ENCODE results near the gene LAMA2.

LAMA2 gene

DNA sequence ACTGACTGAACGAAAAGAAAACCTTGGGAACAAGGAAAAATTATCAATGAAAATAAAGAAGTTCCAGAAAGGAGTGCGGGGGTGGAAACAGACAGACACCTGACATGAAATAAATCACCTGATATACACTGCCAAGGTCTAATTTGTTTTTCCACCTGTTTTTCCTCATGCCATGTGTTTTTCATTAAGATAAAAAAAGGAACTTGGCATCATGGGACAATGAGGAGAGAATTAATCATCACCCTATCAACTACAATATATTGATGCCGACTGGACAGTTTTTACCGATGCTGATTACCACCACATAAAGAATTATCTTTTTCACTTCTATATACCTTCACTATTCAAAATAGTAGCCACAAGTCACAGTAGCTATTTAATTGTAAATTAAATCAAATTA is 593.9 kb downstream of the LAMA2 start:
- no peak for DNase-seq

DNA sequence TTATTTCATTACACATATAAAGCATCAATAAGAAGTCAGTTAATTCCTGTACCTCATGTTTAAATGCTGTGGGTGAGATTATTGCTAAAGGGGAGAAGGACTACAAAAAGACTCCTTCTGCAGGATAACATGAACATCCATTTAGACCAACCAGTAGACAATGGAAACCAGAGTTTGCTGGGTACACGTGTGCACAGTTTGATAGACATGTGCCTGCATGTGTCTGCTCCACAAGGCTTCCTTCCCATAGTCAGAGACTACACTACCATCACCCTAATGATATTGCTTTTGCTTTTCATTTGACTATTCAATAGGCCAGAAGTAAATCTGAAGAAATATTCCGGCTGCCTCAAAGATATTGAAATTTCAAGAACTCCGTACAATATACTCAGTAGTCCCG is 595.4 kb downstream of the LAMA2 start:
- no peak for DNase-seq

DNA sequence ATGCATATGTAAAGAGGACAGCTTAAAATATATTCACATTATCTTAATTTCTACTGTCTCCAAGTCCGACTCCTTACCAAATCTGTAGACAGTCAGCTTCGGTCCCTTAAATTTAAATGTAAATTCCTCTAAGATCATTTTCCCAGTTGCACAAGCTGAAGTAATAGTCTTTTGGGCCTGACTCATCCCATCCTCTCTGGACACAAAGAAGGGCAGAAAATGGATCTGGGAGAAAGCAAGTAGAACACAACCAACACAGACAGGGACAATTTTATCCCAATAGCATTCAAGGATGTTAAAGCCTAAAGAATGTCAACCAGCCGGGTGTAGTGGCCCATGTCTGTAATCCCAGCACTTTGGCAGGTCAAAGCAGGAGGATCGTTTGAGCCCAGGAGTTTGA is 598.8 kb downstream of the LAMA2 start:
- DNase-seq: no peak

DNA sequence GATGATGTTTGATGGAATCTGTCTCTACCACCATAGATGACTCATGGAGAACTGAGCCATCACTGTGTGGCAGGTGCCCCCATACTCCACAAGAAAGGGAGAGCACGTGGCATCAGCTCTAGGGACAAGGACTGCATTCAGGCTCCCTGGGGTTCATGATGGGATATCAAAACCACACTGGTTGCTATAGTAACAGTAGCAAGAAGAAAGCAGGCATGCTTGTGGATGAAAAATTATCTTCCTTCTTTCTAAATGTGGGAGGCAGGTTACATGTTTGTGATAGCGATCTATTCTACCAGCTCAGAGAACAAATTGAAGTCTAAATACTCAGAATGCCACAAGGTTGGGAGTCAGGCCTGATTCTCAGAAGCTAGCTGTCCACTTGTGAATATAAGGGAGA is 602.8 kb downstream of the LAMA2 start:
- DNase-seq: no peak

DNA sequence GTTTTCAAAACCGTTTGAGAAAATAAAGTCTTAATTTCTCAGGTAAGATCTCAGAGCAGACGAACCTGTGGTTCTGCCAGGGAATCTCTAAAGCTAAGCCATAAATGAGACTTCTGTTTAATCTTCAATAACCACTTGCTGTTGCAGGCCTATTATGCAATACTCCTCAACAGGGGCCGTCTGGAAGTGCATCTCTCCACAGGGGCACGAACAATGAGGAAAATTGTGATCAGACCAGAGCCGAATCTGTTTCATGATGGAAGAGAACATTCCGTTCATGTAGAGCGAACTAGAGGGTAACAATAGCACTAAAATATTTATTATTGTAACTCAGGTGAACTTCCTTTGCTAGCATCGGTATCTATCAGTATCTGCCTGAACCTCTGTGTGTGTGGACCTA is 603.4 kb downstream of the LAMA2 start:
- no peak for DNase-seq

DNA sequence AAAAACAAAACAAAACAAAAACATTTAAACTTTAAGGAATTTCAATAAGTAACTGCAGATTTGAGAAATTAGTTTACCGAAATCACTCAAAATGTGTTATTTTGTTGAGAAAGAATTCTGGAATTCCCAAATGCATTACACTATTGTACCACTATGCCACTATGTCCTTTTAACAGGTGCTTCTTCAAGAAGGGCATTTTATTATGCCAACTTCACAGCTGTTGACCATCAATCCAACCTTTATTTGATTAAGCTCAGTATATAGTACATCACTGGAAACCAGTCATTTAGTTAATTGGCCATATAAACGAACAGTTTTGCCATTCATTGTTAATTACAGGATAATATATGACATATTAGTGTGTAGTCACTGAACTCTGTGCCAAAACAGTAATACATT is 605.4 kb downstream of the LAMA2 start:
- no peak for DNase-seq

DNA sequence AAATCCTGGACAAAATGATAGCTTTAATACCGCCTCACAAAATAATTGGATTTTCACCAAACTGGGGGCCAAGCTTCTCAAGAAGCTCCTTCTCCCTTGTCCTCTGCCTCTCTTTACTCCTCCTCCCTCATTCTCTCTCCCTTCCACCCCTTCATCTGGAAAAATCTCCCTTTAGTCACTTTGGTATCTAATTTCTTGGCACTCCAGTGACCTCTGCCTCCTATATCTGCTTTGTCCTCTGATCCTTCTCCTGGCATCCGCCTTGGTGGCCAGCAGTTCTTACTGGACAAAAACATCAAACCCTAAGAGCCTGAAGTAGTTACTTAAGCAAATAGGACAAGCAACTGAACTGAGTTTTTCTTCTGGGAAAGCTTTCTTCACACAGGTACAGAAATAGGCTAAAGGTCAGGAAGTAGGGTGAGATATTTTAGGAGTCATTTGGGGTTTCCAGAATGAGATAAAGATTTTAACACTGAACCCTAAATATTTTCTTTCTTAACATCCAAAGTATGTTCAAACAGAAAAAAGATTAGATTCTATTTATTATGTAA is 606.4 kb downstream of the LAMA2 start:
- no peak for DNase-seq

DNA sequence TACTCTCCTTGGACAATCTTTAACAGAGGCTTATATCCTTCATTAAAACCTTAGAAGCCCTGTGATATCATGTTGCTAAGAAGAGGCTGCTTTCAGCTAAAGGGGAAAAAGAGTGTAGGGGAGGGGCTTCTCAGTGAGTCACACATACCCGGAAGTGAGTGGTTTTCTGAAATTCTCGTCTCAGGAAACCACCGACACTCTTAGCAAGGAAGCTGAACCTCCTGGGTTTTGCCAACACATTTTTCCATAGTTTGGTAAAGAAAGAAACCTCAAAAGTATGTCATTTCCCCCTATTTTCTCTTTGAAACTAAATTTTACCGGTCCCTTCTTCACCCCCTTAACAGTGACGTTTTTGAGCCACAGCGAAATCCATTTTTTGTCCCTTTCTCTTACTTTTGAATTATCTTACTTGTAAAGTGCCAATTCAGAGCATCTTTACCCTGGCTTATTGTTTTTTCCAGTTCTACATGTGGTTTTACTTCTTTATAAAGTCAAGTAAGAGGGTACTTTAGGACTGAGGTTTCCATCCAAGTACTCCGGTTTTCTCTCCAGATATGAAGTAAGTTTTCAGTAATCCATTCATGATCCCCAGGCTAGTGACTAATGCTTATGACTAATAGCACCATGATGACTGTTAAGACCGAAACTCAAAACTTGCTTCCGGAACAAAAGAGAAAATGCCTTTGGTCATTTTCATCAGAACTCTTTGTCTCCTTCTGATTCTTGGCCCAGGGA is 607.8 kb downstream of the LAMA2 start:
- no peak for DNase-seq

DNA sequence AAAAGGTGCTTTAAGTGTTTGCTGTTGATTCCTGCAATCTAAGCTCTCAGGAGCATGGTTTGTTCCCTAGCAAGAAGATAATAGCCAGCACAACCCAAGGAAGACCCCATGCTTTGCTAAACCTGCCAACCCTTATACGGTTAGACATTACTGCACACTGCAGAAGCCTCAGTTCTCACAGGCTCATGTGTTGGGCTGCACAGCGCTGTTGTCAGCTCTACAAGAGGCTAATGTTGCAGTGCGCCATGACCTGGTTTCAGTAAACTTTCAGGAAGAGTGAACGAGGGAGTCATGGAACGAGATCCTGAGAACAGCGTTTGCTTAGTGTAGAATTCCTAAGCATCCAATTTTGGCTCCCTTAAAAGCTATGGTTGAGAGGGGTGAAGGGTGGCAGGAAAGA is 608.5 kb downstream of the LAMA2 start:
- no peak for DNase-seq

DNA sequence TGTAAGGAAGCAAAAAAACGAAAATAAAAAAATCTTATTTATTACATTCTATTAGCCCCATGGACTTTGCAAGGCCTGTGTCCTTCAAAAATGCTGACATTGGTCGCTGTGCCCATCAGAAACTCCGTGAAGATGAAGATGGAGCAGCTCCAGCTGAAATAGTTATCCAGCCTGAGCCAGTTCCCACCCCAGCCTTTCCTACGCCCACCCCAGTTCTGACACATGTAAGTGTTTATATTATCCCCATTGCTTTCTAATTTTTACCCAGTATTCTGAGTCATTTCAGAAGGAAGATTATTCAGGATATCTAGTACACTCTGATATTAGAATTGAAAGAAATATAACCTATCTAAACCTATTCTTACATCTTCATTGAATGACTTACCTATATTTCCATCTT is 609.3 kb downstream of the LAMA2 start:
- DNase-seq: no peak

DNA sequence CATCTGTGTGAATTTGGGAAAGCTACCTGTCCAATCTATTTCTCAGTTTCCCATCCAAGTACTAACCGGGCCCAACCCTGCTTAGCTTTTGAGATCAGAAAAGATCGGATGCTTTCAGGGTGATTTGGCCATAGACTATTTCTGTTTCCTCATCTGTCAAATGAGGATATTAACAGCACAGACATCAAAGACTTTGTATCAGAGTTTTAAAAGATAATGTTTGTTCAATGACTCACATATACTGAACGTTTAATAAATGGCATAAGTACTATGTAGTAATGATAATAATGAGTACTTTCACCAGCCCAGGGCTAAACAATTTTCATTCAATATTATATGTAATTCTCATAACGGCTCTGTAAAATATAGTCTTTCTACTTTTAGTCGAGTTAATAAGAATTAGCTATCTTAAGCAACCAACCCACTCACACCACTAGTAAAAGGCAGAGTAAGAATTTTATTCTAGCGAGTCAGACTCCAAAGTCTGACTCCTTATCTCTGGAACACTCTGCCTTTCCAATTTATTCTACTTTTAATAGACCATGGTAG is 610.5 kb downstream of the LAMA2 start:
- no peak for DNase-seq

DNA sequence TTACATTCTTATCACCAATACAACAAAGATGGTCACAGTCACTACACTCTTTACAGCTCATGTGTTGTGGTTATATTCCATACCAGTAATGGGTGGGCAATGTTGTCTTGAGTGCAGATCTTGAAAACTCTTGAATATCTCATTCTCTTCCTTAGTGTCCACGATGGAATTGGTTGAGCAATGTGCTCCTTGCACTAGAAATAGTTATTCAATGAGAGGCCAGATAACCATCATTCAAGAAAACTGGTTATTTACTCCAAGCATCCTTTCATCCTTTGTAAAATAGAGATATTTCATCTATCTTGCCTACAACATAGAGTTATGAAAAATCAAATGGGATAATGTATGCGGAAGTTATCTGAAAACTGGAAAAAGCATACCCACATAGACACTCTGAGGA is 611.2 kb downstream of the LAMA2 start:
- DNase-seq: no peak

DNA sequence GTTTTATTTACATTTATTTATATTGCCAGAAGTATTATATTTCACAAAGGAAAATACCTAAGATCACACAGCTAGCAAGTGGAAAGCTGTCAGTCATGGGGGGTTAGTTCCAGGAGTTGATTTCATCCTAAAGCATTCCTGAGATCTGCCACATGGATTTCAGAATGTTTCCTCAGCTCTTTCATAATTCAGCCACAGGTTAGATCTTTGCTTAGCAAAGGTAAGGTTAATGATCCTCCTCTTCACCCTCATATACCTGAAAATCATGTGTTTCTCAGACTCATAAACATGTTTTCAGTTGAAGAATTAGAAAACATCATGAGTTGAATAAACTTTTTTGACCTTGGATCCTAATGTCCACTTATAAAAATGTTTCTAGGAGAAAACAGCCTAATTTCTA is 611.6 kb downstream of the LAMA2 start:
- DNase-seq: no peak

DNA sequence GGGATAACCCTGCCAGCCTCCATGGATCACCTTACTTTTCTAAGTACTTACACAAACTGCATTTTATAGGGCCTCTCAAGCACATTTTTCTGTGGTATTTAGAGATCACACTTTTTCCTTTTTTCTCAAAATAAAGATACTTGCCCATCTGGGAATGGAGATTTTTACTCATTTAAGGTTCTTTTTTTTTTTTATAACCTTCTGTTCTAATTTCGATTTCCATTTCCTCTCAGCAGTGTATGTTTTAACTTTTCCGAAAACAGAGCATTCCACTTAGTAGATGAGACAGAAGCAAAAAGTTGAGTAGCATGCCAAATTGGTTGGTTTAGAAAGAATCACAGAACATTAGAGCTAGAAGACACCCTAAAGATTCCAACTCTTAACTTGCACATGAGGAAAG is 612.7 kb downstream of the LAMA2 start:
- DNase-seq: no peak

DNA sequence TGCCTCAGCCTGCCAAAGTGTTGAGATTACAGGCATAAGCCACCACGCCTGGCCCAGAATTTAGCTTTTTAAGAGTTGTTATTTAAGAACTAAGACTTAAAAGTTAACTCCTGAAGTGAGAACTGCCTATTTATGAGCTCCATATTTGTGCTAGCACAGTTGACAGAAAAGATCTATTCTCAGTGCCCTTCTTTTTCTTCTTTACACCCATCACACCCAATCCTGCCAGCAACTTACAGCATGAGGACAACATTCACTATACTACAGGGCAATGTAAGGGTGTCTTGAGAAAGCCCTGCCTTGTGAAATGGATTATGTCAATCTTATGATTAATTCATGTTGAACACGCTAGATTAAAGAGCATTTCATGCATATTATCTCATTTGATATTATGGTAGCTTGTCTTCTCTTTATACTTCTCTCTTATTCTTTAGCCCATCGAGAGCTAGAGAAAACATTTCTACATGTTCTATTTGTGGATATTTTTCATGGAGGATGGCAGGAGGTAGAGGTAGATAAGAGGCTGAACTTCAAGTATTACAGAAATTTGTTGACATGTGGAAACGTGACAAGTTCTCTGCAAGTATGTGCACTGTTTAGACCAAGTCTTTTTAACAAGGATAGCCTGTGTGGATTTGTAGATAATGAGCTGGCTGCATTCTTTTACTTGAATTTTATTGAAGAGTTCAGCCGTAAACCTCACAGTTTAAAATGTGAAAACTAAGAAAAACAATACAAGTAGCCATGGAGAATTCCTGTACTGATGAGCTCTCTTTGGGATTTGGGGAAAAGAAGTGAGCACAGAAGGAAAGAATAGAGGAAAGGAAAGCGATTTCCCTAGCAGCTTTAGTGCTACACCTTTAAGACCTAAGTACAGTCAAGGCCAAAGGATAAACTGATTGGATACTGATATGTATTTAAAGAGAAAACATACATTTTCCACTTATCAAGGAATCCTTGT is 614.8 kb downstream of the LAMA2 start:
- DNase-seq: no peak

DNA sequence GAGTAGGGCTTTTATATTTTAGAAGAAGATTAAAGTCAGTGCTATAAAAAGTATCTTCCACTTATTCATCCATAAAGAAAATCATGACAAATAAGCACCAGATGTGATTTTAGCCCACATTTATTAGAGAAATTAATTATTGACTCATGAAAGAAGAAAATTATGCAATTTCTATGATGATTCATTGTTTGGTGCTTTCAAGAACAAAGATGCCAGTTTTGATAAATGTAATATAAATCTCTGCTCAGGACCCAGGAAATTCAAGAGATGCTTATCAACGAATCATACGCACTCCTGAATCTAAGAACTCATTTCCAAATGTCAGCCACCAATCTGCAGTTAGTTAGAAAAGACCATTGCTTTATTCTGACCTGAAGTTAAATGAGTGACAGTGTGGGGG is 615.6 kb downstream of the LAMA2 start:
- DNase-seq: no peak

DNA sequence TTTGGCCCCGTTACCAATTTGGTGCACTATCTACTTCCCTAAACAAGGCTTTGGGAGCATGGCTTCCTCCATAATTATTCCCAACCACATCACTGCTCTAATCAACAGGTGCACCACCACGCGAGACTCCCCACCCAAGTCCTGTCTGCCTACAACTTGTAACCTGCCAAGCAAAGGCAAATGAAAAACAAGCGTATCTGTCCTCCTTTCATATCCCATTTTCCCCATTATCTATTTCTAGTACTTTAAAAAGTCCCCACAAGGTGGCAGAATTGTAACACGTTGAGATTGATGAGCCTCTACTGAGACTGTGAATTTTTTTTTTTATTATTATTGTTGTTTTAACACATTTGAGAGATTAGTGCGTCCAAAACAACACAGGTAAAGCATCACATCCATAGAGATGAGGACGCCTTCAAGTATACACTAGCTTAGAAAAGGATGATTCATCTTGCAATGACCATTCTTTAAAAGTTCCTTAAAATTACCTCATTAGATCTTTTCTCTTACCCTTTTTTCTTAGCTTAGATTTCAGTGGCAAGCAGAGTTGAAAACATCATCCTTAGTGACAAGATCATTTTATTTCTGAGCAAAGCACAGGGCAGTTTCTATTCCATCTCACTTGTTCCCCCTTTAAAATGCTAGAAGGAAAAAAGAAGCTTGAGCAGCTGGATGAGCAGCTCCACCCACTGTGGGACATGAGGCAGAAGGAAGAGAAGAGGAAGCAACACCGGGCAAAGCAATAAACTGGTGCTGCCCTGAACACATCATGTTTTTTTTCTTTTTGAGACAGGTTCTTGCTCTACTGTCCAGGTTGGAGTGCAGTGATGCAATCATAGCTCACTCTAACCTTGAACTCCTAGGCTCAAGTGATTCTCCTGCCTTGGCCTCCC is 616.3 kb downstream of the LAMA2 start:
- DNase-seq: no peak

DNA sequence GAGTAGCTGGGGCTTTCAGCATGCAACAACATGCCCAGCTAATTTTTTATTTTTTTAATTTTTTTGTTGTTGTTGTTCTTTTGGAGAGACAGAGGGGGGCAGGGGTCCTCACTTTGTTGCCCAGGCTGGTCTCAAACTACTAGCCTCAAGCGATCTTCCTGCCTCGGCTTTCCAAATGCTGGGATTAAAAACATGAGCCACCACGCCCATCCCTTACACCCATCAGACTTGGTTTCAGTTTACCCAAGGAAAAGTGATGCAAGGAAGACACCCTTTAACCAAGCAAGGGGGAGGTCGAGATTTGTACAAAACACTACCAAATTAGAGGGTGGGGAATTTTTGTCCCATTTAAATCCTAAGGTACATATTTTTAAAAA is 616.9 kb downstream of the LAMA2 start:
- DNase-seq: no peak

DNA sequence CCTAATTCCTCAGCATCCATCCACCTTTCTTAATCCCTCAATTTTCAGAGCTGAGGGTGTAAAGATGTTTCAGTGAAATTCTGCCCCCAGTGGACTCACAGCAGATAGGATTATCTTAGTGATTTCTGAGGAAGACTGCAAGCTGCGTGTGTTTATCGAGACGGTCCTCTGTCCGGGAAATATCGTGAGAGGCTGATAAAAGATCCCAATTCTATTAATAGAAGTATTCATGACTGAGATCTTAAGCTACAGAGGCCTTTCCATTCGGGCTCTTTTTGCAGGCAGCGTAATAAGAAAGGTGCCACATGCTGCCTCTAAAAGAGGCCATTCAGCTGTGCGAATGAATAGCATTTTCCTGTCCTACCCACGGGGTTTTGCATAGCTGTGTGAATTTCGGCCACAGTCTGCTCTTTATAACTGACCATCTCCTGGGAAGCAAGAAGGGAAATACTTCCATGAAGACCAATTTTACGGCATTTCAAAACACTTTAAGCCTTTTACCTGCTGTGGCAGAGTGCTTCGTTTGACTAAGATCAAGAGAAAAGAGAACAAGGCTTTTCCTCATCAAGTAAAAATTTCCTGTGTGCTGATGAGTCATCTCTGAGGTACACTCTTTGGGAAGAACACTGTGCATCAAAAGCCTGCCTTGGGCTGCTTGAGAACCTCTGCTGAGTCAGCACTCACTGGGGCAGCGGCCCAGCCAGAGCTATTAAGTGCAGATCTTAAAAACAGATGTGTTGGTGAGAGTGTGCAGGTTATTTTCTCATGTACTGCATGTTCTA is 618.2 kb downstream of the LAMA2 start:
- no peak for DNase-seq

DNA sequence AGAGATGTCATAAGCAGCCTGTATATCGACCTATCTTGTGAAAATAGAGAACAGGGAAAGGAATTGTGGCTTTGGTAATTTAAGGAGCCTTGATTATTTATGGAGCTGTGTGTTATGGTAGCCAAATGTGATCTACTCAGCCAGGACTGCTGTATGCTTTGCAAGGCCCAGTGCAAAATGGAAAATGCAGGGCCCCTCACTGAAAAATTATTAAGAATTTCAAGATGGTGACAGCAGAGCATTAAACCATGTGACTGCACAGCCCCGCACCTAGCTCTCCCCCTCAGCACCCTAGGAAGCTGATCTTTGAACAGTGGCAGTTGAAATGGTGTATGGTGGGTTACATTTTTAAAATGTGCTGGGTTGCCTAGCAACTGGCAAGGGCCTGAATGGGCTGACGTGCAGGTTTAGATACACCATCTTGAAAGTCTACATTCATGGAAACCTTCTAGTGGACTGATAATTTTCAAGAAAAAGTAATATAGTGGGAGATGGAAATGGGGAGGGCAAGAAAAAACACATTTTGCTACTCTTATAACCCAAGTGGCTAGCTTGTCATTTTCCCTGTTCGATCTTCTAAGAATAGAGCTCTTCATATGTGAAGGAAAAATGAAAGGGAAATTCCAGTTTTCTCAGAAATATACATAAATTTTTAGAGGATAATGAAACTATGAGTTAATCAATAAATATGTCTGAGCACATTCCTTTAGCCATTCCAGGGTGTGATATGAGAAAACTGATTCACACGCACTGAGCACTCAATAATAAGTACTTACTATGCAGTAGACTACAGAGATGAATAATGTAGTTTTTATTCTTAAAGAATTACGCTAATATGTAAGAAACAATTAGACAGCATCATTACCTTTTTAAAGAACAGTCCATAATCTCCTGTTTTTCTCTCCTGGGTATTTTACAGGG is 619.1 kb downstream of the LAMA2 start:
- no peak for DNase-seq

DNA sequence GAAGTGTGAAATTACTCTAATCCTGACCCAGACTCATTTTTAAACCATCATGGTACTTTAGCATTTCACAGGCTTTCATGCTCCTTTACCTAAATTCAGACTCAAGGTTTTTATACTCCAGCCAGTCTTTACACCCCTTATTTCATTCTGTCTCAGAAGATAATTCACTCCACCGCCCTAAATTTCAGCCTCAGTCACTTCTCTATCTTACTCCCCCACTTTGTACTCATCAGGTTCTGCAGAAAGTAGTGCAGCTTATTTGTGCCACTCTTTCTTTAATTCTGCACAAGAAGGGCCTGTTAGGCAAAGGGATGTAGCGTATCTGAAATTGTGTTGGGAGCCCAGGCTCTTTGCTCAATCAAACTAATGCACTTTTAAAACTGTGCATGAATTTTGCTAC is 621.5 kb downstream of the LAMA2 start:
- DNase-seq: no peak
